Left lung (tissue), 10 donors: ENCODE results near the gene SOX6. TPM values are rescaled to one million over a fixed set of nuclear protein-coding genes. Genes with fewer than 3 reads are reported as not detected.

ENCODE experiments used
- ATAC-seq: fragments of 200-7000 bp; cut with Tn5 transposase; one replicate; pipeline ENCODE4 v1.9.1; 2020; ENCODE audit warnings: moderate library complexity
- DNase-seq, 4 donors: peaks; one replicate each; pipeline ENCODE4 v3.0.0-alpha.2; 2013 to 2020
- H3K27ac ChIP-seq, 2 donors: fragments of 200-600 bp; sonication (generic) in 1 of 2; one replicate each; pipeline versions ENCODE4 v1.5.0 to v1.8.0; 2020 to 2021
- H3K27me3 ChIP-seq, 2 donors: fragments of 200-600 bp; sonication (generic) in 1 of 2; one replicate each; pipeline versions ENCODE4 v1.5.0 to v1.8.0; 2020 to 2021
- H3K36me3 ChIP-seq, 2 donors: fragments of 200-600 bp; sonication (generic) in 1 of 2; one replicate each; pipeline versions ENCODE4 v1.5.0 to v1.8.0; 2020 to 2021
- H3K4me1 ChIP-seq, 2 donors: fragments of 200-600 bp; one replicate each; pipeline ENCODE4 v1.8.0; 2021
- H3K4me3 ChIP-seq, 2 donors: fragments of 200-600 bp; sonication (generic) in 1 of 2; one replicate each; pipeline versions ENCODE4 v1.5.0 to v1.8.0; 2020 to 2021; ENCODE audit warnings: mild to moderate bottlenecking in 1 of 2
- H3K9me3 ChIP-seq, 2 donors: fragments of 200-600 bp; sonication (generic) in 1 of 2; one replicate each; pipeline versions ENCODE4 v1.5.0 to v1.8.0; 2020 to 2021
- intact Hi-C, 2 donors: fragments of 100-400 bp; cut with DNase I; formaldehyde crosslinking; loops; one replicate each; pipeline versions ENCODE4 v1.11.2 to v1.14.2; 2022
- polyA plus RNA-seq, 6 donors: library from polyadenylated mRNA; unstranded; fragments of 120-200 nt; gene quantifications; one replicate each; pipeline ENCODE4 v1.2.1, GENCODE V29; 2013; ENCODE audit not compliant: insufficient read length in 6 of 6
- total RNA-seq, 2 donors: library from RNA; stranded (reverse); fragmentation: NEBNext Ultra II Directional; extraction: Animal tissue kit (Norgen Biotek cat#: 25700); gene quantifications; one replicate each; pipeline ENCODE4 v1.2.1, GENCODE V29; 2021
- TF ChIP-seq, protein P1 (sequence below), 2 donors: fragments of 200-600 bp; sonication (generic) in 1 of 2; IDR thresholded peaks; one replicate each; pipeline versions ENCODE4 v1.5.0 to v1.8.0; 2021; ENCODE audit warnings: antibody characterized with exemption in 2 of 2
- donor health status: DM: no; HTN: yes; CAD: no.
- donor health status: DM: no; HTN: no; CAD: no.

The SOX6 gene
- total and polyA plus RNA-seq, 8 donors: 4.7 to 20.5 (median 15.6) TPM

DNA sequence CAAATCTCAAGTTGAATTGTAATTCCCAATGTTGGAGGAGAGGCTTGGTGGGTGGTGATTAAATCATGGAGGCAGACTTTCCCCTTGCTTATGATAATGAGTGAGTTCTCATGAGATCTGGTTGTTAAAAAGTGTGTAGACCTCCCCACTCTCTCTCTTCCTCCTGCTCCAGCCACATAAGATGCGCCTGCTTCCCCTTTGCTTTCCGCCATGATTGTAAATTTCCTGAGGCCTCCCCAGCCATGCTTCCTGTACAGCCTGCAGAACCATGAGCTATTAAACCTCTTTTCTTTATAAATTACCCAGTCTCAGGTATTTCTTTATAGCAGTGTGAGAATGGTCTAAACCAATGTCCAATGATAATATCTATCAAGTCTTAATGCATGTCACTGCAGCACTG, 34.2 kb downstream of the SOX6 start:
- Histone ChIP-seq H3K27ac (no peak overlapping the region), H3K27me3 (no peaks in the 10 kb centered on the region), H3K4me3 (no peak overlapping the region), H3K36me3 (no peaks in the 10 kb centered on the region), H3K4me1 (no peaks in the 10 kb centered on the region), H3K9me3 (no peaks in the 10 kb centered on the region)
- DNase-seq: no peak
- no peak for ATAC-seq
- intact Hi-C loops: no loop called here
- TF ChIP-seq, protein P1, sequence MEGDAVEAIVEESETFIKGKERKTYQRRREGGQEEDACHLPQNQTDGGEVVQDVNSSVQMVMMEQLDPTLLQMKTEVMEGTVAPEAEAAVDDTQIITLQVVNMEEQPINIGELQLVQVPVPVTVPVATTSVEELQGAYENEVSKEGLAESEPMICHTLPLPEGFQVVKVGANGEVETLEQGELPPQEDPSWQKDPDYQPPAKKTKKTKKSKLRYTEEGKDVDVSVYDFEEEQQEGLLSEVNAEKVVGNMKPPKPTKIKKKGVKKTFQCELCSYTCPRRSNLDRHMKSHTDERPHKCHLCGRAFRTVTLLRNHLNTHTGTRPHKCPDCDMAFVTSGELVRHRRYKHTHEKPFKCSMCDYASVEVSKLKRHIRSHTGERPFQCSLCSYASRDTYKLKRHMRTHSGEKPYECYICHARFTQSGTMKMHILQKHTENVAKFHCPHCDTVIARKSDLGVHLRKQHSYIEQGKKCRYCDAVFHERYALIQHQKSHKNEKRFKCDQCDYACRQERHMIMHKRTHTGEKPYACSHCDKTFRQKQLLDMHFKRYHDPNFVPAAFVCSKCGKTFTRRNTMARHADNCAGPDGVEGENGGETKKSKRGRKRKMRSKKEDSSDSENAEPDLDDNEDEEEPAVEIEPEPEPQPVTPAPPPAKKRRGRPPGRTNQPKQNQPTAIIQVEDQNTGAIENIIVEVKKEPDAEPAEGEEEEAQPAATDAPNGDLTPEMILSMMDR (IDR thresholded peaks at IDR 0.05): no peak

- no peak overlapping the region for H3K27ac ChIP-seq
- no peaks in the 10 kb centered on the region for H3K27me3 ChIP-seq
- no peaks in the 10 kb centered on the region for H3K9me3 ChIP-seq
- no peak for ATAC-seq
- no peaks in the 10 kb centered on the region for H3K36me3 ChIP-seq
- intact Hi-C loops: no loop called here
- no peaks in the 10 kb centered on the region for H3K4me1 ChIP-seq
- TF ChIP-seq, protein P1 (IDR thresholded peaks at IDR 0.05): no peak
- DNase-seq: no peak
- H3K4me3 ChIP-seq: no peak overlapping the region
Measured at GRCh38 chr11:16321148-16321547, 35.2 kb downstream of the SOX6 start.

GRCh38 chr11:16318320-16318719, 38.0 kb downstream of the SOX6 start:
- Histone ChIP-seq H3K9me3 (no peaks in the 10 kb centered on the region), H3K27me3 (no peaks in the 10 kb centered on the region), H3K27ac (no peak overlapping the region), H3K4me3 (no peak overlapping the region), H3K36me3 (no peaks in the 10 kb centered on the region), H3K4me1 (no peaks in the 10 kb centered on the region)
- DNase-seq: no peak
- intact Hi-C loops: no loop called here
- no peak for ATAC-seq
- TF ChIP-seq, protein P1 (IDR thresholded peaks at IDR 0.05): no peak

DNA sequence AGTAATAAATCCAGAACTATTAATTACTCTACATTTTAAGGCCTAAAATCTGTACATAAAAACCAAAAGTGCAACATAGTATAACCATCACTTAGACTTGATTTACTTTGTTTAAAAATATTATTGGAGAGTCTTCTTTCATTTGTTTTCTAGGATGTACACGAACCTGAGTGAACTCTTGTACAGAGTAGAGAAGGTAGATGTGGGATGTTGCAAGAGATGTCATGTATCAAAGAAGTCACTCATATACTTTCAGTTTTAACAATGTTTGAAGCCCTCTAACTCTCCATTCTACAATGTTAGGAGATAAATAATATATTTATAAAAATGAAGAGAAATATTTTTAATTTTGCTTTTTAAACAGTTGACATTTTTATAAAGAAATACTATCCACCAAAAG, 38.6 kb downstream of the SOX6 start:
- Histone ChIP-seq H3K27ac (no peak overlapping the region), H3K36me3 (no peaks in the 10 kb centered on the region), H3K4me1 (no peaks in the 10 kb centered on the region), H3K27me3 (no peaks in the 10 kb centered on the region), H3K4me3 (no peak overlapping the region), H3K9me3 (no peaks in the 10 kb centered on the region)
- intact Hi-C loops: no loop called here
- no peak for ATAC-seq
- TF ChIP-seq, protein P1 (IDR thresholded peaks at IDR 0.05): no peak
- no peak for DNase-seq

- ATAC-seq: no peak
- DNase-seq: no peak
- intact Hi-C loops: no loop called here
- Histone ChIP-seq H3K27ac (no peak overlapping the region), H3K36me3 (no peaks in the 10 kb centered on the region), H3K4me3 (no peak overlapping the region), H3K4me1 (no peaks in the 10 kb centered on the region), H3K9me3 (no peaks in the 10 kb centered on the region), H3K27me3 (no peaks in the 10 kb centered on the region)
- TF ChIP-seq, protein P1 (IDR thresholded peaks at IDR 0.05): no peak
Measured at GRCh38 chr11:16313846-16314245, 42.5 kb downstream of the SOX6 start.
